HEK293 (cell line): Measurements from ENCODE around the gene SNX33.

Experiments used
- CTCF ChIA-PET: fragments of 350-600 bp; formaldehyde crosslinking; extraction: SDS; loops from one replicate; lab custom pipeline; 2021; ENCODE audit warnings: antibody characterized with exemption; lab: Yijun Ruan, JAX
- POLR2A ChIA-PET: fragments of 300-600 bp; formaldehyde crosslinking; extraction: SDS; loops from one replicate; lab custom pipeline; 2020; ENCODE audit warnings: antibody characterized with exemption, inconsistent platforms; lab: Yijun Ruan, JAX
- H3K27ac ChIP-seq: fragments of 200-500 bp; sonication (Bioruptor generic); 2 replicates; pipeline ENCODE4 v1.5.1; 2014; ENCODE audit warnings: low read depth, low read length, control low read depth, inconsistent platforms; ENCODE audit errors: extremely low read depth
- H3K36me3 ChIP-seq, 2 experiments: fragments of 200-500 bp in 1 of 2; sonication (Bioruptor generic) in 1 of 2; 1 replicate in 1 of 2; 2 replicates in 1 of 2; pipeline ENCODE4 v1.5.1; 2014 to 2017; ENCODE audit warnings: inconsistent platforms in 2 of 2, low read length in 2 of 2; ENCODE audit not compliant: control insufficient read depth in 2 of 2, insufficient read depth in 1 of 2
- H3K4me1 ChIP-seq: fragments of 200-500 bp; sonication (Bioruptor generic); 2 replicates; pipeline ENCODE4 v1.5.1; 2014; ENCODE audit warnings: mild to moderate bottlenecking, low read length, inconsistent platforms; ENCODE audit not compliant: control insufficient read depth, insufficient read depth
- H3K4me3 ChIP-seq: 2 replicates; pipeline ENCODE4 v1.5.1; 2011; ENCODE audit warnings: low read depth, mild to moderate bottlenecking, control low read depth, low read length, moderate library complexity
- H3K9me3 ChIP-seq: fragments of 200-500 bp; sonication (Bioruptor generic); 2 replicates; pipeline ENCODE4 v1.5.1; 2014; ENCODE audit warnings: low read depth, low read length, inconsistent platforms; ENCODE audit not compliant: control insufficient read depth, insufficient read depth
- FEZF1 ChIP-seq: fragments of 450-650 bp; formaldehyde crosslinking; IDR thresholded peaks from 2 replicates; pipeline ENCODE4 v1.5.1; 2016; ENCODE audit warnings: missing biosample characterization, missing genetic modification characterization
- GLIS1 ChIP-seq: fragments of 450-650 bp; formaldehyde crosslinking; IDR thresholded peaks from 2 replicates; pipeline ENCODE4 v1.5.1; 2016; ENCODE audit warnings: missing biosample characterization, missing genetic modification characterization
- KLF1 ChIP-seq: fragments of 450-650 bp; formaldehyde crosslinking; IDR thresholded peaks from 2 replicates; pipeline ENCODE4 v1.5.1; 2016; ENCODE audit warnings: missing biosample characterization, missing genetic modification characterization
- MZF1 ChIP-seq: fragments of 450-650 bp; formaldehyde crosslinking; IDR thresholded peaks from 2 replicates; pipeline ENCODE4 v1.5.1; 2017; ENCODE audit warnings: missing biosample characterization, missing genetic modification characterization, borderline replicate concordance
- OSR2 ChIP-seq: fragments of 450-650 bp; formaldehyde crosslinking; IDR thresholded peaks from 2 replicates; pipeline ENCODE4 v1.5.1; 2016; ENCODE audit warnings: missing biosample characterization, missing genetic modification characterization
- OVOL3 ChIP-seq: fragments of 450-650 bp; formaldehyde crosslinking; IDR thresholded peaks from 2 replicates; pipeline ENCODE4 v1.5.1; 2016; ENCODE audit warnings: missing biosample characterization, missing genetic modification characterization
- SP3 ChIP-seq: fragments of 450-650 bp; formaldehyde crosslinking; IDR thresholded peaks from 2 replicates; pipeline ENCODE4 v1.5.1; 2016; ENCODE audit warnings: missing biosample characterization, missing genetic modification characterization
- ZNF112 ChIP-seq: fragments of 450-650 bp; formaldehyde crosslinking; IDR thresholded peaks from 2 replicates; pipeline ENCODE4 v1.5.0; 2017; ENCODE audit warnings: missing biosample characterization, missing genetic modification characterization
- ZNF16 ChIP-seq: fragments of 450-650 bp; formaldehyde crosslinking; IDR thresholded peaks from 2 replicates; pipeline ENCODE4 v1.5.1; 2016; ENCODE audit warnings: low read depth, missing biosample characterization, missing genetic modification characterization
- ZNF175 ChIP-seq: fragments of 450-650 bp; formaldehyde crosslinking; IDR thresholded peaks from 2 replicates; pipeline ENCODE4 v1.5.1; 2016; ENCODE audit warnings: missing biosample characterization, missing genetic modification characterization
- ZNF366 ChIP-seq: fragments of 450-650 bp; formaldehyde crosslinking; conservative IDR thresholded peaks from 2 replicates; pipeline ENCODE4 v1.5.1; 2016; ENCODE audit warnings: missing biosample characterization, missing genetic modification characterization
- ZNF473 ChIP-seq: fragments of 450-650 bp; formaldehyde crosslinking; IDR thresholded peaks from 2 replicates; pipeline ENCODE4 v1.5.1; 2017; ENCODE audit warnings: missing biosample characterization, missing genetic modification characterization
- ZNF510 ChIP-seq: fragments of 450-650 bp; formaldehyde crosslinking; IDR thresholded peaks from 2 replicates; pipeline ENCODE4 v1.5.1; 2018; ENCODE audit warnings: mild to moderate bottlenecking, missing genetic modification characterization, missing biosample characterization; ENCODE audit not compliant: insufficient replicate concordance
- ZNF514 ChIP-seq: fragments of 450-650 bp; formaldehyde crosslinking; IDR thresholded peaks from 2 replicates; pipeline ENCODE4 v1.5.1; 2016; ENCODE audit warnings: missing biosample characterization, missing genetic modification characterization
- ZNF521 ChIP-seq: fragments of 450-650 bp; formaldehyde crosslinking; IDR thresholded peaks from 2 replicates; pipeline ENCODE4 v1.5.1; 2017; ENCODE audit warnings: missing biosample characterization, mild to moderate bottlenecking, missing genetic modification characterization
- ZNF623 ChIP-seq: fragments of 450-650 bp; formaldehyde crosslinking; IDR thresholded peaks from 2 replicates; pipeline ENCODE4 v1.5.1; 2016; ENCODE audit warnings: missing biosample characterization, missing genetic modification characterization
- ZNF639 ChIP-seq: fragments of 450-650 bp; formaldehyde crosslinking; IDR thresholded peaks from 2 replicates; pipeline ENCODE4 v1.5.1; 2016; ENCODE audit warnings: missing biosample characterization, missing genetic modification characterization
- ZNF654 ChIP-seq: fragments of 450-650 bp; formaldehyde crosslinking; IDR thresholded peaks from 2 replicates; pipeline ENCODE4 v1.5.1; 2016; ENCODE audit warnings: low read depth, missing biosample characterization, missing genetic modification characterization
- ZNF660 ChIP-seq: fragments of 450-650 bp; IDR thresholded peaks from 2 replicates; pipeline ENCODE4 v1.5.1; 2018; ENCODE audit warnings: missing biosample characterization, mild to moderate bottlenecking, missing genetic modification characterization
- ZNF692 ChIP-seq: fragments of 450-650 bp; formaldehyde crosslinking; IDR thresholded peaks from 2 replicates; pipeline ENCODE4 v1.5.1; 2016; ENCODE audit warnings: missing biosample characterization, missing genetic modification characterization
- ZNF785 ChIP-seq: fragments of 450-650 bp; formaldehyde crosslinking; IDR thresholded peaks from 2 replicates; pipeline ENCODE4 v1.5.1; 2016; ENCODE audit warnings: missing biosample characterization, missing genetic modification characterization
- TF ChIP-seq, protein P1 (sequence below): fragments of 450-650 bp; formaldehyde crosslinking; IDR thresholded peaks from 2 replicates; pipeline ENCODE4 v1.5.1; 2016; ENCODE audit warnings: missing biosample characterization, missing genetic modification characterization
- TF ChIP-seq, protein P2 (sequence below): fragments of 450-650 bp; formaldehyde crosslinking; IDR thresholded peaks from 2 replicates; pipeline ENCODE4 v1.5.1; 2016; ENCODE audit warnings: missing biosample characterization, missing genetic modification characterization
- TF ChIP-seq, protein P3 (sequence below): fragments of 450-650 bp; formaldehyde crosslinking; IDR thresholded peaks from 2 replicates; pipeline ENCODE4 v1.5.1; 2016; ENCODE audit warnings: missing biosample characterization, missing genetic modification characterization
- TF ChIP-seq, protein P4 (sequence below): fragments of 450-650 bp; IDR thresholded peaks from 2 replicates; pipeline ENCODE4 v1.5.1; 2018; ENCODE audit warnings: missing biosample characterization, mild to moderate bottlenecking, missing genetic modification characterization
- TF ChIP-seq, protein P5 (sequence below): fragments of 450-650 bp; formaldehyde crosslinking; IDR thresholded peaks from 2 replicates; pipeline ENCODE4 v1.5.1; 2017; ENCODE audit warnings: missing biosample characterization, missing genetic modification characterization

The SNX33 gene

DNA sequence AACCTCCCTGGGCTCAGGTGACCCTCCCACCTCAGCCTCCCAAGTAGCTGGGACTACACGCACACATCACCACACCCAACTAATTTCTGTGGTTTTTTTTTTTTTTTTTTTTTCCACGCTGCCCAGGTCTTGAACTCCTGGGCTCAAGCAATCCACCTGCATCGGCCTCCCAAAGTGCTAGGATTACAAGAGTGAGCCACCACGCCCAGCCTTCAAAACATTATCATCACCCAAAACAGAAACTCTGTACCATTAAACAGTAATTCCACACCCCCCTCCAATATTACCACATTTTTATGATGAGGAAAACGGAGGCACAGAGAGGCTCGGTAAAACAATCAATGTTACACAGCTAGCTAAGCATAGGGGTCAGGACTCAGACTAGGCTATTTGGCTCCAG is 11.7 kb upstream of the SNX33 start:
- TF ChIP-seq, protein P1, sequence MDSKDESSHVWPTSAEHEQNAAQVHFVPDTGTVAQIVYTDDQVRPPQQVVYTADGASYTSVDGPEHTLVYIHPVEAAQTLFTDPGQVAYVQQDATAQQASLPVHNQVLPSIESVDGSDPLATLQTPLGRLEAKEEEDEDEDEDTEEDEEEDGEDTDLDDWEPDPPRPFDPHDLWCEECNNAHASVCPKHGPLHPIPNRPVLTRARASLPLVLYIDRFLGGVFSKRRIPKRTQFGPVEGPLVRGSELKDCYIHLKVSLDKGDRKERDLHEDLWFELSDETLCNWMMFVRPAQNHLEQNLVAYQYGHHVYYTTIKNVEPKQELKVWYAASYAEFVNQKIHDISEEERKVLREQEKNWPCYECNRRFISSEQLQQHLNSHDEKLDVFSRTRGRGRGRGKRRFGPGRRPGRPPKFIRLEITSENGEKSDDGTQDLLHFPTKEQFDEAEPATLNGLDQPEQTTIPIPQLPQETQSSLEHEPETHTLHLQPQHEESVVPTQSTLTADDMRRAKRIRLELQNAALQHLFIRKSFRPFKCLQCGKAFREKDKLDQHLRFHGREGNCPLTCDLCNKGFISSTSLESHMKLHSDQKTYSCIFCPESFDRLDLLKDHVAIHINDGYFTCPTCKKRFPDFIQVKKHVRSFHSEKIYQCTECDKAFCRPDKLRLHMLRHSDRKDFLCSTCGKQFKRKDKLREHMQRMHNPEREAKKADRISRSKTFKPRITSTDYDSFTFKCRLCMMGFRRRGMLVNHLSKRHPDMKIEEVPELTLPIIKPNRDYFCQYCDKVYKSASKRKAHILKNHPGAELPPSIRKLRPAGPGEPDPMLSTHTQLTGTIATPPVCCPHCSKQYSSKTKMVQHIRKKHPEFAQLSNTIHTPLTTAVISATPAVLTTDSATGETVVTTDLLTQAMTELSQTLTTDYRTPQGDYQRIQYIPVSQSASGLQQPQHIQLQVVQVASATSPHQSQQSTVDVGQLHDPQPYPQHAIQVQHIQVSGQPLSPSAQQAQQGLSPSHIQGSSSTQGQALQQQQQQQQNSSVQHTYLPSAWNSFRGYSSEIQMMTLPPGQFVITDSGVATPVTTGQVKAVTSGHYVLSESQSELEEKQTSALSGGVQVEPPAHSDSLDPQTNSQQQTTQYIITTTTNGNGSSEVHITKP (tag by site-specific recombination) = no peak
- TF ChIP-seq ZNF112 (tag by site-specific recombination) (no peak), MZF1 (tag by site-specific recombination) (no peak), ZNF785 (no peak), ZNF510 (tag by site-specific recombination) (no peak), ZNF639 (tag by site-specific recombination) (no peak), ZNF473 (tag by site-specific recombination) (no peak), OVOL3 (tag by site-specific recombination) (no peak), ZNF692 (no peak), ZNF521 (tag by site-specific recombination) (no peak), KLF1 (tag by site-specific recombination) (peak; percentile 61), ZNF16 (tag by site-specific recombination) (no peak), ZNF366 (no peak), ZNF623 (tag by site-specific recombination) (no peak), GLIS1 (tag by site-specific recombination) (peak; percentile 76), ZNF175 (no peak), ZNF654 (tag by site-specific recombination) (no peak), ZNF514 (no peak), FEZF1 (tag by site-specific recombination) (no peak), ZNF660 (tag by site-specific recombination) (no peak), SP3 (no peak), OSR2 (tag by site-specific recombination) (no peak)
- TF ChIP-seq, protein P2, sequence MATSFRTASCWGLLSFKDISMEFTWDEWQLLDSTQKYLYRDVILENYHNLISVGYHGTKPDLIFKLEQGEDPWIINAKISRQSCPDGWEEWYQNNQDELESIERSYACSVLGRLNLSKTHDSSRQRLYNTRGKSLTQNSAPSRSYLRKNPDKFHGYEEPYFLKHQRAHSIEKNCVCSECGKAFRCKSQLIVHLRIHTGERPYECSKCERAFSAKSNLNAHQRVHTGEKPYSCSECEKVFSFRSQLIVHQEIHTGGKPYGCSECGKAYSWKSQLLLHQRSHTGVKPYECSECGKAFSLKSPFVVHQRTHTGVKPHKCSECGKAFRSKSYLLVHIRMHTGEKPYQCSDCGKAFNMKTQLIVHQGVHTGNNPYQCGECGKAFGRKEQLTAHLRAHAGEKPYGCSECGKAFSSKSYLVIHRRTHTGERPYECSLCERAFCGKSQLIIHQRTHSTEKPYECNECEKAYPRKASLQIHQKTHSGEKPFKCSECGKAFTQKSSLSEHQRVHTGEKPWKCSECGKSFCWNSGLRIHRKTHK (tag by site-specific recombination) = no peak
- TF ChIP-seq, protein P3, sequence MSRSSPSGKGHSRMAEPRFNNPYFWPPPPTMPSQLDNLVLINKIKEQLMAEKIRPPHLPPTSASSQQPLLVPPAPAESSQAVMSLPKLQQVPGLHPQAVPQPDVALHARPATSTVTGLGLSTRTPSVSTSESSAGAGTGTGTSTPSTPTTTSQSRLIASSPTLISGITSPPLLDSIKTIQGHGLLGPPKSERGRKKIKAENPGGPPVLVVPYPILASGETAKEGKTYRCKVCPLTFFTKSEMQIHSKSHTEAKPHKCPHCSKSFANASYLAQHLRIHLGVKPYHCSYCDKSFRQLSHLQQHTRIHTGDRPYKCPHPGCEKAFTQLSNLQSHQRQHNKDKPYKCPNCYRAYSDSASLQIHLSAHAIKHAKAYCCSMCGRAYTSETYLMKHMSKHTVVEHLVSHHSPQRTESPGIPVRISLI (tag by site-specific recombination) = peak; percentile 78
- TF ChIP-seq, protein P4, sequence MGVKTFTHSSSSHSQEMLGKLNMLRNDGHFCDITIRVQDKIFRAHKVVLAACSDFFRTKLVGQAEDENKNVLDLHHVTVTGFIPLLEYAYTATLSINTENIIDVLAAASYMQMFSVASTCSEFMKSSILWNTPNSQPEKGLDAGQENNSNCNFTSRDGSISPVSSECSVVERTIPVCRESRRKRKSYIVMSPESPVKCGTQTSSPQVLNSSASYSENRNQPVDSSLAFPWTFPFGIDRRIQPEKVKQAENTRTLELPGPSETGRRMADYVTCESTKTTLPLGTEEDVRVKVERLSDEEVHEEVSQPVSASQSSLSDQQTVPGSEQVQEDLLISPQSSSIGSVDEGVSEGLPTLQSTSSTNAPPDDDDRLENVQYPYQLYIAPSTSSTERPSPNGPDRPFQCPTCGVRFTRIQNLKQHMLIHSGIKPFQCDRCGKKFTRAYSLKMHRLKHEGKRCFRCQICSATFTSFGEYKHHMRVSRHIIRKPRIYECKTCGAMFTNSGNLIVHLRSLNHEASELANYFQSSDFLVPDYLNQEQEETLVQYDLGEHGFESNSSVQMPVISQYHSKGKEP (tag by site-specific recombination) = no peak
- TF ChIP-seq, protein P5, sequence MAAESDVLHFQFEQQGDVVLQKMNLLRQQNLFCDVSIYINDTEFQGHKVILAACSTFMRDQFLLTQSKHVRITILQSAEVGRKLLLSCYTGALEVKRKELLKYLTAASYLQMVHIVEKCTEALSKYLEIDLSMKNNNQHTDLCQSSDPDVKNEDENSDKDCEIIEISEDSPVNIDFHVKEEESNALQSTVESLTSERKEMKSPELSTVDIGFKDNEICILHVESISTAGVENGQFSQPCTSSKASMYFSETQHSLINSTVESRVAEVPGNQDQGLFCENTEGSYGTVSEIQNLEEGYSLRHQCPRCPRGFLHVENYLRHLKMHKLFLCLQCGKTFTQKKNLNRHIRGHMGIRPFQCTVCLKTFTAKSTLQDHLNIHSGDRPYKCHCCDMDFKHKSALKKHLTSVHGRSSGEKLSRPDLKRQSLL (tag by site-specific recombination) = no peak
- ChIA-PET POLR2A (interaction anchor here (0.6 to 1.8 kb wide), 4 partner anchors 8 to 17 kb away, joined by 3 to 11 read pairs (median 6); partner anchors contain the start of gene SNUPN), CTCF (interaction anchor here (5.8 kb wide), 1 partner anchor 269 kb away, joined by 47 read pairs; the partner anchor contains the start of gene MAN2C1)

More for the DNA sequence above, 11.7 kb upstream of the SNX33 start:
- Histone ChIP-seq H3K4me3 (no peak overlapping the region), H3K4me1 (peaks cover 7% of the 10 kb centered on the region), H3K36me3 (peaks cover 6% of the 10 kb centered on the region in 2 experiments; a peak in 2 of 3 replicates), H3K9me3 (no peaks in the 10 kb centered on the region), H3K27ac (no peak overlapping the region)
